Stimulated activated CD4-positive, alpha-beta T cell treated with anti-CD3 and anti-CD28 coated beads, Interleukin-12 subunit alpha, Interleukin-12 subunit beta, amount 100 ng/mL, for 48 hours (primary cell): ENCODE results near the gene AGPAT4.
"Not testable (repeated sequence)": the region's sequence is repeated elsewhere in the genome, so short reads cannot be mapped to it uniquely, and the experiment has no call there.

Source experiments
- DNase-seq, 3 donors: peaks; one replicate each; pipeline ENCODE4 v3.0.0-alpha.2; 2020; ENCODE audit warnings: low read depth in 2 of 3, low spot score in 1 of 3

AGPAT4 gene

GRCh38 chr6:161140554-161140875 lies 133.3 kb downstream of the AGPAT4 start:
- no peak for DNase-seq

DNA sequence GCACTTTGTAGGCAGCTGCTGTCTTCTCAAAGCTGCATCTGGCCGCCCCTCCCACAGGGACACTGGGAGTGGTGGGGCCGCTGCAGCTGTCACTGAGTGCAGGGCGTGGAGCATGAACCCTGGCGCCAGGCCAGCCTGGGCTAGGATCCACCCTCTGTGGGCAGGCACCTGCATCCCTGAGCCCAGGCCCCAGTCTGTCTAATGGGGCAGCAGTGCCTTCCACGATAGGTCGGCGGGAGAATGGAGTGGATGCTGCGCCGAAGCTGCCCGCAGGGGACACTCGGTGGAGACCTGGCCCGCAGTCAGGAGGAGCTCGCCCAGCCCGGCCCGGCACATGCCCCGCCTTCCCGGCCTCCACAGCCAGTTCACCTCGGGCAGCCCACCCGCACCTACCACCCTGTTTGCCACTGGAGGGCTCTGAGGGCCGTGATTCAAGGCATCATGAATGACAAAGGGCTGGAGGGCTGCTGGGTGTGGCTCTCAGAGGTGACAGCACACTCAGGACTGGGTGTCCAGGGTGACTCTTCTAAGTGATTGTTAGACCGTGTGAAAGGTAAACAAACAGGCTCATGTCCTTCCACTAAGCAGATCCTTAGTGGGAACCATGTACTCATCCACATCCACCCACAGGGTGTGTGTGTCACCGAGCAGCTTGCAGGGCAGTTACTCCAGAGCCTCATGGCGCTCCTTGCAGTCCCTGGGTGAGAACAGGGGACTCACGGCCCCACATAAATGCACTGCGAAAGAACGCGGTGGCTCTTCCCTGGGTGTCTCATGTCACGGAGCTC lies 133.9 kb downstream of the AGPAT4 start:
- no peak for DNase-seq

DNA sequence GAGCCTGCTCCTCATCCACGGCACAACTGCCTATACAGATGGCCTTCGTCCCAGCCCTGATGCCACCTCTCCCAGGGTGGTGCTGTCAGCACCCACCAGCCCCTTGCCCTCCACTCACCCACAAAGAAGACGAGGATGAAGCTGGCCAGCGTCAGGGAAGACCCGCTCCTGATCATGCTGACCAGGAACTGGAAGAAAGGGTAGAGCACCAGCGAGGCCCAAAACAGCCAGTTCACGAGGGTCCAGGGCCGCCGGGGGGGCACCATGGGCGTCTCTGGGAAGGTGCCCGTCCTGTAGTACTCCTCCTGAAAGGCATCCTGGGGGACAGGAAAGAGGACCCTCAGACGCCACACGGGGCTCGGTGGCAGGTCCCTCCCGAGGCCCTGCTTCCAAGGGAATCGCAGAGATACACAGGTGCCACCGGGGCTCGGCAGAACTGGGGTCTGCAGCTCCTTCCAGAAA lies 134.5 kb downstream of the AGPAT4 start:
- no peak for DNase-seq

GRCh38 chr6:161138543-161139303 lies 135.1 kb downstream of the AGPAT4 start:
- DNase-seq, result no peak

- DNase-seq, result no peak
Observed at GRCh38 chr6:161137839-161138542, 135.9 kb downstream of the AGPAT4 start.

DNA sequence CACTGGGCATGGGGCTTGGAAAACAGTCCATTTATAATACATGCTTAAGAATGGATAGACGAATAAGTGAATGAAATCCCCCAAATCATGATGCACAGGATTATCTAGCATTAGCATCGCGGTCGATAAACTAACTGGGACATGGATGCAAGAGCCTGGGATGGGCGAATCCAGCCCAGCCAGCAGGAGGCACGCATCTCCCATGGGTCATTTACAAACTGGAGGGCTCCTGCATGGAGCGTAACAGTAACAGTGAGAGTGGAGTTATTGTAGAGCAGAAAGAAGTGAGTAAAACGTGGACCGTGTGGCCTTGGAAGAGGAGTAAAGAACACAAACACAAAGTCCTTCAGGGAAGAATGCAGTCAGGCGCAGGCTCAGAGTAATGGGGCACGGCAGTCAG lies 136.5 kb downstream of the AGPAT4 start:
- no peak for DNase-seq

GRCh38 chr6:161136655-161137054 lies 137.2 kb downstream of the AGPAT4 start:
- DNase-seq, result no peak

DNA sequence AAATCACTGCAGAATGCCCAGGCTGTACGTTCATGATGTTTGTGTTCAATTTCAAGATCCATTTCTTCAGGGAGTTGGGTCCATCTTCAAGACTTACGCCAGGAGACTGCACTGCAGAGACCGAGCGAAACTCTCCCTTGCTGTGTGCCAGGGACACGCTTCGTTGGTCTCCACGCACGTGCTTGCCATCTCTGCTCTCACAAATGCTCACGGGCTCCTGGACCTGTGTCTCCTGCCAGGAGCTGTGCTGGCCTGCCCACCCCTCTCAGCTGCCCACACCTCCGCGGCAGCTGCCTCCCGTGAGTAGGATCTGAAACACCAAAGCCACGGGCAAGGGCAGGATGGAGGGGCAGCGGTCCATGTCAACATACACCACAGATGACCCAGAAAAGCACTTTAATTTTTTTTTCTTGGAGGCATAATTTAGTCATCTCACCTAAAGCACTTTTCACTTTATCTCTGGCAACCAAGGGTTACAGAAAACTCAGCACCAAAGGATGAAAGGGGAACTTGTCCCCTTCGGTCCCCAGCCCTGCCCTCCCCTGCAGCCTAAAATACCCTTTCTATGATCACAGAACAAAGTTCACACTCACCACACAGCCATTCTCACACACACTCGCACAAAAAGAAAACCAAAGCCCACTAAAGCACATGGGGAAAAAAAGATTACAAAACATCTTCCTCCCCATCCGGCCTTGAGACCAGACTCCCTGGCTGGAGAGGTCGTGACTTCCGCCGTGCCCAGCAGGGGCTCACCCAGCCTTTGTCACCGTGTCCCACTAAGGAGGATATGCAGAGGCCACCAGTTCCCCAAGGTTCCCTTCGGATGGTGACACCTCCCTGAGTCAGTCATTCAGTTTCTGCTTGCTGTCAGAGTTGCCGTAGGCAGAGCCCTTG lies 137.9 kb downstream of the AGPAT4 start:
- DNase-seq, result no peak

DNA sequence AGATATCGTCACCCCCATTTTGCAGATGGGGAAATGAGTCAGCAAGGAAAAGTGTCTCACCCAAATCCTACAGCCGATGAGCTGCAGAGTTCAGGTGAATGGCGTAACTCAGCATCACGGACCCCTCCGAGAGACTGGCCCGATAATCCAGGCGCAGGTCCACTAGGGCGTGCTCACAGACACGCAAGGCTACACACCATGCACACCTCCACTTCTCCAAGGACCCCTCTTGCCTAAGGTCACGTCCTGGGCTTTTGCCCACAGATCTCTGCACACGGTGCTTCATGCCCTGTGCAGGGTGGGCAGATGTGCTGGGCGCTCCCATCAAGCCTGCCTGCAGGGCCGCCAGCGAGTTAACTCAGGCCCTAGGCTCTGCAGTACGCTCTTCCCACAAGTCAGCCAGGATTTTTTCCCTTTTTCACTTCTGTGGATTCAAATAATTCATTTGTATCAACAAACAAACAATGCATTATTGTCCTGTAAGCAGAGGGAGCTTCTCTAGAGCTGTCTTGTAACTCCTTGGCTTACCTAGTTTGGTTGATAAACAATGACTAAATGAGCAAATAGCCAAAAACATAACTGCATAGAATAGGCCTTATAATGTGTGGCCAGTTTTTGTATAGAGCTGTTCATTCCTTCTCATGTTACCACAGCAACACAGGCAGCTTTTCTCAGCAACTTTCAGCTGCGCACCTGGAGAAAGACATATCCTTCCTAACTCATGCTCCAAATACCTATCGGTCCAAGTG lies 139.1 kb downstream of the AGPAT4 start:
- DNase-seq, result no peak

GRCh38 chr6:161133963-161134362 lies 139.9 kb downstream of the AGPAT4 start:
- DNase-seq, result no peak

DNA sequence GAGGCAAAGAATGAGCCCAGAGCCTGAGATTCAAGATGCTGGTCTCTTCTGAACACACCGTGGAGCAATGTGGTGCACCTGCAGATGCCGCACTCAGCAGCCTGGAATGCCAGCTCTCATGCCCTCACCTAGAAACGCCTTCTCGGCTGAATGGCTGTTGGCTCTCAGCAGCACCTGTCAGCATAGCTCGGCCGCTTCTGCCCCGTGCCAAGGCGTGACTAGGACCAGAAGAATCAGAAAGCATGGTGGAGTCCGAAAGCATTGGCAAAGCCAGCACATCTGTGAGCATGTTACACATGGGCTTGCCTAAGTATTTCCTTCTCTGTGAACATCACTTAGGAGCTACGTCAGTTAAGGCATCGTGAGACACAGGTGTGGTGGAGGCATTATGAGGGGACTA lies 141.5 kb downstream of the AGPAT4 start:
- DNase-seq, result no peak

- DNase-seq, result no peak
Observed at GRCh38 chr6:161130967-161131766, 142.7 kb downstream of the AGPAT4 start.

GRCh38 chr6:161130541-161130940 lies 143.3 kb downstream of the AGPAT4 start:
- DNase-seq, result no peak

- peak; percentile 12 to 42 (median 29) for DNase-seq
Observed at GRCh38 chr6:161128680-161129196, 145.1 kb downstream of the AGPAT4 start.

DNA sequence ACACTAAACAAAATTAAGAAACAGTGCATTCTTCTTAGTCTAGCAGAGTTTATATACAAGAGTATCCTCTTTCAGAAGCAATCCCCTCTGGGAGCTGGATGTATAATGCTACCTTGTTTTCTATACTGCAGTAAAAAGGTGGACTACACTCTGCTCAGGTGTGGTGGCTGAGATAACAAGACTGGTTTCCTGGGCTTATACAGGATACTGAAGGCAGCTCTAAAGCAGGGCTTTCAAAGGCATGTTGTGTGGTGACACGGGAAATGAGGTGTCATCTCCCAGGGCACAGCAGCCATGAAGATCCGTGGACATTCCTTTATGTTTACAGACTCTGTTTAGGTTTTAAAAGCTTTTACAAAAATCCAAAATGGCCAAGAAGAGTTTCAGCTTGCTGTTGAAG lies 145.6 kb downstream of the AGPAT4 start:
- DNase-seq, result no peak

GRCh38 chr6:161127071-161127740 lies 146.7 kb downstream of the AGPAT4 start:
- DNase-seq, result no peak

GRCh38 chr6:161125591-161125990 lies 148.3 kb downstream of the AGPAT4 start:
- no peak for DNase-seq

DNA sequence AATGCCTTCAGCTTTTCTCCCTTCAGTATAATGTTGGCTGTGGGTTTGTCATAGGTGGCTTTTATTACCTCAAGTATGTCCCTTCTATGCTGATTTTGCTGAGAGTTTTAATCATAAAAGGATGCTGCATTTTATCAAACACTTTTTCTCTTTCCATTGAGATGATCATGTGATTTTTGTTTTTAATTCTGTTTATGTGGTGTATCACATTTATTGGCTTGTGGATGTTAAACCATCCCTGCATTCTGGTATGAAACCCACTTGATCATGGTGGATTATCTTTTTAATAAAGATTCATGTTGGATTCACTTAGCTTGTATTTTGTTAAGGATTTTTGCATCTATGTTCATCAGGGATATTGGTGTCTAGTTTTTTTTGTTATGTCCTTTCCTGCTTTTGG lies 150.5 kb downstream of the AGPAT4 start:
- not testable (repeated sequence) for DNase-seq

DNA sequence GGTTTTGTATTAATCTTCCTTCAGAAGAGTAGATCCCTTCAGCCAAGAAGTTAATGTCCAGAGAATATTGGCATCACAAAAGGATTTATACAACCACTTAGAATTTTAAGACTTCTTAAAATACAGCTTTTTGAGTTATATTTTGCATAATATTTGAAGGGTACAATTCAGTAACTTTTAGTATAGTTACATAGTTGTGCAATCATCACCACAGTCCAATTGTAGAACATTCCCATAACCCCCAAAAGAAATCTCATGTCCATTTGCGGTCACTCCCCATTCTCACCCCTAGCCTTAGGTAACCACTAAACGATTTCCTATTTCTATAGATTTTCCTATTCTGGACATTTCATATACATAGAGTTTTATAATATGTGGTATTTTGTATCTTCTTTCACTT lies 155.9 kb downstream of the AGPAT4 start:
- DNase-seq, result no peak
